Prostate gland (tissue), 2 donors: ENCODE measurements around the gene COL4A3.

Experiments
- CTCF ChIP-seq, 4 experiments: fragments of 200-600 bp in 2 of 4; fragments of 450-650 bp in 2 of 4; sonication (generic) in 2 of 4; IDR thresholded peaks; 1 replicate in 3 of 4; 2 replicates in 1 of 4; pipeline ENCODE4 v1.5.1; 2016 to 2019; ENCODE audit warnings: antibody characterized with exemption in 4 of 4, mild to moderate bottlenecking in 2 of 4, moderate library complexity in 2 of 4
- POLR2A ChIP-seq: fragments of 450-650 bp; IDR thresholded peaks from one replicate; pipeline ENCODE4 v1.6.1; 2016; ENCODE audit warnings: antibody characterized with exemption, mild to moderate bottlenecking

DNA sequence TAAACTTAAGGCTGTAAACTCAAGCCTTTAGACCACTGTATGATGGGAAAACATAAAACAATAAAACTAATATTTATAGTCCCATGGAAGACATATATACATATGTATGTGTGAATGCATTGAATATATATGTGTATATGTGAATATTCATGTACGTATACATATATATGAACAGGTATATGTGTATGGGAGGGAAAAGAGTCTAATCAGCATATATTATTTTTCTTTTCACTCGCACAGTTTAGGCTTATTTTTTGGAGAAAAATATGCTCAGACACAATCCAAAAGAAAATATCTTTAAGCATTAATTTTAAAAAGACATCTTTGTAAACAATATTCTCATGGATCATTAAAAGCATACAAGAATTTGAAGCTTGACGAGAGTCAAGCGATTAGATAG lies 23.1 kb upstream of the COL4A3 start:
- no peak for TF ChIP-seq POLR2A
- no peak for TF ChIP-seq CTCF (IDR thresholded peaks at IDR 0.05)
